Right renal pelvis (tissue), 4 donors: ENCODE data around the gene EHD1. TPM values are rescaled to one million over a fixed set of nuclear protein-coding genes. Genes with fewer than 3 reads are reported as not detected.
"Not testable (repeated sequence)": the region's sequence is repeated elsewhere in the genome, so short reads cannot be mapped to it uniquely, and the experiment has no call there.

ENCODE experiments used
- DNase-seq, 4 donors: peaks; one replicate each; pipeline ENCODE4 v3.0.0-alpha.2; 2013; ENCODE audit warnings: low read depth in 4 of 4, low spot score in 3 of 4, missing footprints in 1 of 4
- polyA plus RNA-seq, 4 donors: library from polyadenylated mRNA; unstranded; fragments of 120-200 nt; gene quantifications; one replicate each; pipeline ENCODE4 v1.2.1, GENCODE V29; 2013; ENCODE audit not compliant: insufficient read length in 4 of 4

EHD1 gene
- polyA plus RNA-seq, 4 donors: 54.1 to 69.5 (median 60.5) TPM

GRCh38 chr11:64834031-64834722 lies 44.2 kb downstream of the EHD1 start:
- DNase-seq: no peak

GRCh38 chr11:64833509-64833908 lies 44.9 kb downstream of the EHD1 start:
- no peak for DNase-seq

- DNase-seq: no peak
These were observed 45.3 kb downstream of the EHD1 start for GRCh38 chr11:64833198-64833502.

- DNase-seq: no peak
These were observed 45.8 kb downstream of the EHD1 start for GRCh38 chr11:64832467-64833197.

- DNase-seq: no peak
These were observed 47.0 kb downstream of the EHD1 start for GRCh38 chr11:64831411-64831891.

GRCh38 chr11:64829536-64830251 lies 48.7 kb downstream of the EHD1 start:
- no peak for DNase-seq

- DNase-seq: no peak
These were observed 51.0 kb downstream of the EHD1 start for GRCh38 chr11:64827451-64827839.

GRCh38 chr11:64826578-64827450 lies 51.6 kb downstream of the EHD1 start:
- DNase-seq: no peak

GRCh38 chr11:64826062-64826461 lies 52.4 kb downstream of the EHD1 start:
- DNase-seq: no peak

- DNase-seq: no peak
These were observed 54.8 kb downstream of the EHD1 start for GRCh38 chr11:64823568-64824119.

- DNase-seq: no peak
These were observed 60.9 kb downstream of the EHD1 start for GRCh38 chr11:64817476-64817875.

- not testable (repeated sequence) for DNase-seq
These were observed 63.0 kb downstream of the EHD1 start for GRCh38 chr11:64815433-64815832.

- DNase-seq: no peak
These were observed 63.7 kb downstream of the EHD1 start for GRCh38 chr11:64814712-64815187.

GRCh38 chr11:64813826-64814225 lies 64.6 kb downstream of the EHD1 start:
- DNase-seq: no peak

- no peak for DNase-seq
These were observed 67.5 kb downstream of the EHD1 start for GRCh38 chr11:64810891-64811272.

GRCh38 chr11:64810271-64810890 lies 68.0 kb downstream of the EHD1 start, which contains the start of gene MEN1:
MEN1 (minus strand) TSS chr11:64810551; CDS start chr11:64810109, 442 bp downstream.
- DNase-seq: peak; percentile 87 to 94 (median 93)

- no peak for DNase-seq
These were observed 68.6 kb downstream of the EHD1 start for GRCh38 chr11:64809781-64810241.

- DNase-seq: no peak
These were observed 72.9 kb downstream of the EHD1 start for GRCh38 chr11:64805481-64805880.
